GM21528 (cell line): ENCODE results near the gene RAB35.
"Not testable (repeated sequence)": the region's sequence is repeated elsewhere in the genome, so short reads cannot be mapped to it uniquely, and the experiment has no call there.

Experiments
- ATAC-seq: cut with Tn5 transposase; IDR thresholded peaks from one replicate; pipeline ENCODE4 v1.9.1; 2021; ENCODE audit warnings: mild to moderate bottlenecking, moderate library complexity; ENCODE audit not compliant: unreplicated experiment, low FRiP score

Gene RAB35

GRCh38 chr12:120064054-120064940, 52.3 kb downstream of the RAB35 start:
- no peak for ATAC-seq

GRCh38 chr12:120062976-120063579, 53.5 kb downstream of the RAB35 start:
- ATAC-seq, result no peak

- no peak for ATAC-seq
These were observed 54.9 kb downstream of the RAB35 start for GRCh38 chr12:120061575-120062214.

- ATAC-seq, result no peak
These were observed 55.8 kb downstream of the RAB35 start for GRCh38 chr12:120060717-120061116.

- ATAC-seq, result no peak
These were observed 56.4 kb downstream of the RAB35 start for GRCh38 chr12:120060196-120060595.

- no peak for ATAC-seq
These were observed 59.8 kb downstream of the RAB35 start for GRCh38 chr12:120056739-120057138.

- ATAC-seq, result no peak
These were observed 61.1 kb downstream of the RAB35 start for GRCh38 chr12:120055231-120056000.

GRCh38 chr12:120054293-120054692, 62.3 kb downstream of the RAB35 start:
- no peak for ATAC-seq

GRCh38 chr12:120051535-120051934, 65.0 kb downstream of the RAB35 start:
- ATAC-seq, result no peak

- ATAC-seq, result no peak
These were observed 67.1 kb downstream of the RAB35 start for GRCh38 chr12:120049426-120049825.

- no peak for ATAC-seq
These were observed 68.3 kb downstream of the RAB35 start for GRCh38 chr12:120048263-120048662.

- no peak for ATAC-seq
These were observed 69.5 kb downstream of the RAB35 start for GRCh38 chr12:120047072-120047471.

GRCh38 chr12:120045367-120045766, 71.2 kb downstream of the RAB35 start:
- ATAC-seq, result not testable (repeated sequence)
